NCI-H1048 (cell line): ENCODE results near the gene GOLGA6C.
"Not testable (repeated sequence)": the region's sequence is repeated elsewhere in the genome, so short reads cannot be mapped to it uniquely, and the experiment has no call there.

Source experiments
- DNase-seq: peaks from one replicate; lab custom pipeline; 2025; lab: John Stamatoyannopoulos, UW

Gene GOLGA6C

DNA sequence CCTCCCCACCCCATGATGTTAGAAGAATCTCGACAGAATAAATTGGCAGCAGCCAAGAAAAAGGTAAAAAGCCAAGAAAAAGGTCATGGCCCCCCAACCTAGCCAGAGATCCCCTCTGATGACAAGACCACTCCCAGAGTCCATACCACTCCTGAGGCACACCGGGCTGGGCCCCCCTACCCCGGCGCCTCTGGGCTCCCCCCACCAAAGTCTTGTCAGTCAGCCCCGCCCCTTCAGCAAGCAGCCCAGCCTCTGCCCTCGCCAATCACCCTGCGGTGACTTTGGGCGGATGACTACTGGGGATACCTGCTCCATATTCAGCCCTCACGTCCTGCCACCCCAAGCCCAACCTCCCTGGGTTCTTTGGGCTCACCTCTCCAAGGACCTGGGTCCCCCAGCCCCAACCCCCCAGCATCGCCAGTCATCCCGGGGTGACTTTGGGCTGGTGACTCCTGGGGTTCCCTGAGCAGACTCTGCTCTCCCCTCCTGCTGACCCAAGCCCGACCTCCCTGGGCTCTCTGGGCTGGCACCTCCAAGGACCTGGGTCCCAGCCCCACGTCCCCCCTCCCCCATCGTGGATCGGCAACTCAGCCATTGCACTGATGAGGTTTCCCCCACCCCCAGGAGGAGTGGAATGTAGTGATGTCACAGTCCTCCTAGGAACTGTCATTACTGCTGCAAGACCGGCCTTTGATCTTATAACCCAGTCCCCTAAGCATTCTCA, 648 bp downstream of the GOLGA6C start:
- not testable (repeated sequence) for DNase-seq

DNA sequence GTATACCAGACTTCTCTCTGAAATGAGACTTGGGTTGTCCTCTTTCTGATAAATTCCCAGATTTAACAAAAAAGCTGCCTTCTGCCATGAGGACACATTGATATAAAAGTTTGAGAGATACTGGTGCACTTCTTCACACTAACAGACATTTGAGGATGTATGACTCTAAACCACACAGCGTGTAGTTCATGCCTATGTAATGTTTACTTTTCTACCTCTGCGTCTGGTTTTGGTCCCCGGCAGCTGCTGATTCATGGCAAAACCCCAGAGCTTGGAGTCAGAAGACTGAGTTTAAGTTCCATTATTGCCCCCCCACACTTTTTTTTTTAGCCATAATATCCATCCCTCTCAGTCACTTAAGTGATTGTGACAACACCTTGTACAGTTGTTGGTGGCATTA, 1.7 kb downstream of the GOLGA6C start:
- DNase-seq: not testable (repeated sequence)

DNA sequence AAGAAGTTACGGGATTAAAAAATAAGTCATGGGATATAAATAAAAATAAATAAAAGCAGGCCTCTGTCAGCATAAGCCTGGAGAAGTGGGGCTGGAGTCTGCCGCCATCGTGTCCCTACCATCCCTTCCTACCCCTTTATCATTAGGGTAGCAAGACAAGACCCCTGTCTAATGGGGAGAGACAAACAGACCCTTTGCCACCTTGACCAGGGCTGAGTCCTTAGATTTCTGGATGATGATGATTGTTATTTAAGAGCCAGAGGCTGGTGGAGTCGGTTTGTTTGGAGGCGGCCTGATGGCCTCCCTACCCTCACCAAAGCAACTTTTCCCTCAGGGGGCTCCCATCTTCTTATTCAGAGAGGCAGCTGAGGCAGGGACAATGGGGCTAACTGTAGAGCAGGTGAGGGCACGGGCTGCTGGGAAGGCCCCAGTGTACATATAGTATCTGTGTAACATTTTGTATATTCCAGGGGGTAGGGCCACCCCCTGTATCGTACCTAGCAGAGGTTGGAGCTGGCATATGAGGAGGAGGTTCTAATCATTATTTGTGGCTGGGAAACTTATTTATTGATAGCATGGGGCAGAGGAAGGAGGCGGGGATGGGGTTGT, 15.7 kb downstream of the GOLGA6C start:
- DNase-seq: not testable (repeated sequence)

DNA sequence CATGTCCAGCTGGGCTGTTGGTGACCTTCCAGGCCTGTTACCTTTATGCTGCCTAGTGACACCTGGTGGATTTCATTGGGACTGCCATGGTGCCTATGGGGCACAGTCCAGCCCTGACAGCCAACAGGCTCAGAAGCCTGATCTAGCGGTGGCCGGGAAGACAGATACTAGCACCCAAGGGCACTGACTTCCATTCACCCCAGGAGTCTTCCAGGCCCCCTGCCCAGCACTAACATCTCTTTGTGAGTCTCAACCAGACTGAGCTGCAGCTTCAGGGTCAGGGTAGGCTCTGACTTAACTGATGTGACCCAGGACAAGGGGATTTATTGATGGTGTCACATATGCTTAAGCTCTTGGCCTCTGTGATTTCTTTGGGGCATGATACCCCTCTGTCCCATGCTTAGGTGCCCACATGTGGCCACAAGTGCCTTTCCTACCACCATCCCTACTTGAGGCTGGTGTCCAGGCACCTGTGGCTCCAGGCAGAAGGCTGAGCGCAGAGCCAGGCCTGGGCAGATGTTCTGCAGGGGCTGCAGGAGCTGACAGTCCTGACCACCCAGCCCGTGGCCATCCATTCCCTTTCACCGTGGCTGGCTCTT, 16.5 kb downstream of the GOLGA6C start:
- not testable (repeated sequence) for DNase-seq

DNA sequence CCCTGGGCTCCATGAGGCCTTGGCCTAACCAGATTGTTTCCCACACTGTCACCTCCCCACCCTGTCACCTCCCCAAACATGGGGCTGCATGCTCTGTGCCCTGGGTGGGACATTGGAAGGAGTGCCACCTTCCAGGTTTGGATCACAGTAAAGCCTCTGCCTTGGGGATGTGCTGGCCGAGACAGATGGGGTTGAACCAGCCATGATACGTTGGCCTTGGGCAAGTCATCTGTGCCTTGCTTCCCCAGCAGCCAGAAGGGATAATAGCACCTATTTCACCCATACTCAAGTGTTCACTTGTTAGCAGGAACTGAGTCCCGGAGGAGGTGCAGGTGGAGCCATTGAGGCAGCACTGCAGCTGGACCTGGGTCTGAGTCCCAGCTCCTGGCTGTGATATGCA, 17.5 kb downstream of the GOLGA6C start:
- not testable (repeated sequence) for DNase-seq

DNA sequence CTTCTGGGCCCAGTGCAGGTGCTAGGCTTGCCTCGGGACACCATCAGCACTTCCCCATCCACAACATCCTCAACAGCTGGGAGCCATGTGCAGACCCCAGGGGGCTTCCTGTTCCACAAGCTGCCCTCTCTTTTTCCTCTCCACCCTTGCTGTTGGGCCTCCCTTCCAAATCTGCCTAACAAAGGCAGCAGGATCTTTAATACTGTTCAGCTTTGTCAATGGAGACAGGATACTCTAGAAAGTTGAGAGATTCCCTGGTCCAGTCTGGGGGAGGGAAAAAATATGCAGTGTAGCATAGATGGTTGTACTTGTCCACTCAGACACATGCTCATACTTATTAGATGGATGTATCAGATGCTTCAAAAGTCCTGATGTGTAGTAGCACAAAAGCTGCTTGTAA, 20.4 kb downstream of the GOLGA6C start:
- DNase-seq: not testable (repeated sequence)

DNA sequence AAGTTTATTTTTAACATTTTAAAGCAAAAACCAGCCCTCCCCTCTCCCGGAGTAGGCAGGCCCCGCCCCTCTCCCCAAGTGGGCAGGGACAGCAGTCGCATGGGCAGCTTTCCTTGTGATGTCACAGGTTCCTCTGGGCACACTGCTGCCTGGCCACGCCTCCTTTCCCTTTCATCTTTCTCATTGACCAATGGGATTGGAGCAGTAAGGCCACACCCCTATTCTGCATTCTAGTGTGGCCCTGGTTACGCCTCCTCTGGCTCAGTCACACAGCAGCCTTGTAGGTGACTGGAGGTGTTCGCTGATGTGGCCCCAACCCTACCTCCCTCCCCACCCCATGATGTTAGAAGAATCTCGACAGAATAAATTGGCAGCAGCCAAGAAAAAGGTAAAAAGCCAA, 24.4 kb downstream of the GOLGA6C start, which contains the start of gene GOLGA6D:
Gene GOLGA6D, plus strand, starts transcription at position 264 of the 400 bp plus-strand sequence. Its CDS starts 41 bp downstream, at position 305.
- DNase-seq: not testable (repeated sequence)

DNA sequence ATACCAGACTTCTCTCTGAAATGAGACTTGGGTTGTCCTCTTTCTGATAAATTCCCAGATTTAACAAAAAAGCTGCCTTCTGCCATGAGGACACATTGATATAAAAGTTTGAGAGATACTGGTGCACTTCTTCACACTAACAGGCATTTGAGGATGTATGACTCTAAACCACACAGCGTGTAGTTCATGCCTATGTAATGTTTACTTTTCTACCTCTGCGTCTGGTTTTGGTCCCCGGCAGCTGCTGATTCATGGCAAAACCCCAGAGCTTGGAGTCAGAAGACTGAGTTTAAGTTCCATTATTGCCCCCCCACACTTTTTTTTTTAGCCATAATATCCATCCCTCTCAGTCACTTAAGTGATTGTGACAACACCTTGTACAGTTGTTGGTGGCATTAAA, 26.0 kb downstream of the GOLGA6C start:
- not testable (repeated sequence) for DNase-seq

DNA sequence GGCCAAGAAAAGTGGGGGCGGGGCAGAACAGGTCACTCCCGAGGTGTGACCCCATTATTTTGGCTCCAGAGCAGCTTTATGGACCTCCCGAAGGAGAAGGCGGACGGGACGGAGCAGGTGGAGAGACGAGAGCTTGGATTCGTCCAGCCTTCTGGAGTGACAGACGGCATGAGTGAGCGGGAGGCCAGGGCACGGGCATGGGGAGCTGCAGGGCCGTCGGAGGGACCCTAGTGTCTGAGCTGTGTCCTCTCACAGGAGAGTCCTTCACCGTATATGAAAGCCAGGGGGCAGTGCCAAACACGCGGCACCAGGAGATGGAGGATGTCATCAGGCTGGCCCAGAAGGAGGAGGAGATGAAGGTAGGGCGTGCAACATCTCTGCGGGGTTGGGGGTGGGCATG, 35.5 kb downstream of the GOLGA6C start:
- not testable (repeated sequence) for DNase-seq

DNA sequence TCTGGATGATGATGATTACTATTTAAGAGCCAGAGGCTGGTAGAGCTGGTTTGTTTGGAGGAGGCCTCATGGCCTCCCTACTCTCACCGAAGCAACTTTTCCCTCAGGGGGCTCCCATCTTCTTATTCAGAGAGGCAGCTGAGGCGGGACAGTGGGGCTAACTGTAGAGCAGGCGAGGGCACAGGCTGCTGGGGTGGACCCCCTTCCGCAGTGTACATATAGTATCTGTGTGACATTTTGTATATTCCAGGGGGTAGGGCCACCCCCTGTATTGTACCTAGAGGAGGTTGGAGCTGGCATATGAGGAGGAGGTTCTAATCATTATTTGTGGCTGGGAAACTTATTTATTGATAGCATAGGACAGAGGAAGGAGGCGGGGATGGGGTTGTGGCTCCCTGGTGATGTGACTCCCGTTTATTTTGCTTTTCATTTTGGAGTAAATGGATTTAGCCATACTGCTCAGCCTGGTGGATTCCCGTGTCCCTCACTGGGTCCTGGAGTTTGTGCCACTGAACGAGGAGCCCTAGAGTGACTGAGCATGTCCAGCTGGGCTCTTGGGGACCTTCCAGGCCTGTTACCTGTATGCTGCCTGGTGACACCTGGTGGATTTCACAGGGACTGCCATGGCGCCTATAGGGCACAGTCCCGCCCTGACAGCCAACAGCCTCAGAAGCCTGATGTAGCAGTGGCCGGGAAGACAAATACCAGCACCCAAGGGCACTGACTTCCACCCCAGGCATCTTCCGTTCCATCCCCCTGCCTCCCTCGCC, 40.6 kb downstream of the GOLGA6C start:
- not testable (repeated sequence) for DNase-seq

DNA sequence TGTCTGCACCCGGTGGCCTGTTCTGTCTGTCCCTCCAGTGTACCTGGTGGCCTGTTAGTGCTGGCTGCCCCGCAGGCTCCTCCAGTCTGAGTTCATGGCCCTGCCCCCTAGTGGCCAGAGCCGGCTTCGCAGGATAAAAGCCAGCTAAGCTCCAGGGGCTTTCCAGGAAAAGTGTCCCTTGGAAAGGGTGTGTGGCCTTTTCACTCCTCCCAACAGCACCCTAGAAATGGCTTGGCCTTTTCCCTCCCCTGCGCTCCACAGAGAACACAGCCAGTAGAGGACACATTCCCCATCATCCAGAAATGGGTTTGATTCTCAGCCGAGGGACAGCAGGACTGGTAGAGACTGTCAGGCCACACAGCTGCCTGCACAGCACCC, 41.2 kb downstream of the GOLGA6C start:
- DNase-seq: not testable (repeated sequence)

DNA sequence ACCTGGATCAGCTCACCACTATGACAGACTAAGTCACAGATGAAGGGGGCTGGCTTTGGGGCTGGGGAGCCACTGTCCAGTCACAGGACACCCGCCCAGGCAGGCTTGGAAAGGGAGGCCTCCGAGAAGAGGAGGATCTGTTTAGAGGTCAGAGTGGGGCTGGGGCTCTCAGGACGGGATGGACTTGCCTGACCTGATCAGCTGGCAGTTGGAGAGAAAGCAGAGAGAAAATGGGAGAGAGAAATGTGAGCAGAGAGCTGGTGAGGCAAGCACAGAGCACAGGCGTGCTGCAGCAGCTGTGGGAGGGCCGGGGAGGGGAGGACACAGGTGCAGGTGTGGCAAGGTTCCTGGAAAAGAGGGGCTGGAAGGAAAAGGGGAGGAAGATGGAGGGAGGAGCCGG, 41.9 kb downstream of the GOLGA6C start:
- not testable (repeated sequence) for DNase-seq

DNA sequence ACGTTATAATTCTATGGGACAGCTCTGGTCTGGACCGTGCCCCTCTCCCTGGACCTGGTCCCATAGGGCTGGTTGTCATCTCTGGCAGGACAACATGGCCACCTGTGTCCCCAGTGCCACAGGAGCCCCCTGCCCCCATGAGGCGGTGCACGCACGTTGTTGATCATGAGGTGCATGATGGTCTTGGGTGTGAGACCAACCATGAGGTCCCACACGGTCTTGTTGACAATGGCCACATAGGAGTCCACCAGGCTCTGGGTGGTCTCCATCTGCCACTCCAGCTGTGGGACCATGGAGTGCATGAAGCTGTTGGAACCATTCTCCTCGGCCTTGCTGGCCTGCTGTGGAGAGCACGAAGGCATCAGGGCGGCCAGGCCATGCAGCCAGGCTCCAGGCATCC, 44.2 kb downstream of the GOLGA6C start:
- DNase-seq: no peak

DNA sequence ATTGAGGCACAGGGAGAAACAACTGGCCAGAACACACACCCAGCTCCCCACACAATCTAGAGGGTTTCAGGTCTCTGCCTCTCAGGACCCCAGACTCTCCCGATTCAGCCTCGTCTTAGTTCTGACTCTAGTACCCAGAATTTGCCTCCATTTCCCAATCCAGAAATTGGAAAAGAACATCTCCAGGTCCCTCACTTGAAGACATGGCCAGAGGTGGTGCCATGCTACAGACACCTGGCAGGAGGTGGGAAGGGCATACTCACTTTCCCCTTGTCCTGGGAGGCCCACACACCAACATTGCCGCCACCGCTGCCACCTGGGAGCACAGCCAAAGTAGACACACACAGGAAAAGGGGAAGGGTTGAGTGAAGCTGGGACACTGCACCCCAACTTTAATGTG, 44.6 kb downstream of the GOLGA6C start:
- not testable (repeated sequence) for DNase-seq

DNA sequence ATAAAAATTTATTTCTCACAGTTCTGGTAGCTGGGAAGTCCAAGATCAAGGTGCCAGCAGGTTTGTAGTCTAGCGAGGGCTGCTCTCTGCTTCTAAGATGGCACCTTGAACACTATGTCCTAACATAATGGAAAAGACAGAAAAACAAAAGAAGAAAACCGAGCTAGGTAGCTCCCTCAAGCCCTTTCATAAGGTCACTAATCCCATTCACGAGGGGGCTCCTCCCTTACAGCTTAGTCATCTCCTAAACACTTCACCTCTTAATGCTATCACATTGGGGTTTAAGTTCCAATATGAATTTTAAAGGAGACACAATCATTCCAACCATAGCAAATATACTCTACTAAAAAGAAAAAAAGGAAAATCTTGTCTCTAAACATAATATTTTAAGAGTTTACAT, 48.1 kb downstream of the GOLGA6C start:
- no peak for DNase-seq

DNA sequence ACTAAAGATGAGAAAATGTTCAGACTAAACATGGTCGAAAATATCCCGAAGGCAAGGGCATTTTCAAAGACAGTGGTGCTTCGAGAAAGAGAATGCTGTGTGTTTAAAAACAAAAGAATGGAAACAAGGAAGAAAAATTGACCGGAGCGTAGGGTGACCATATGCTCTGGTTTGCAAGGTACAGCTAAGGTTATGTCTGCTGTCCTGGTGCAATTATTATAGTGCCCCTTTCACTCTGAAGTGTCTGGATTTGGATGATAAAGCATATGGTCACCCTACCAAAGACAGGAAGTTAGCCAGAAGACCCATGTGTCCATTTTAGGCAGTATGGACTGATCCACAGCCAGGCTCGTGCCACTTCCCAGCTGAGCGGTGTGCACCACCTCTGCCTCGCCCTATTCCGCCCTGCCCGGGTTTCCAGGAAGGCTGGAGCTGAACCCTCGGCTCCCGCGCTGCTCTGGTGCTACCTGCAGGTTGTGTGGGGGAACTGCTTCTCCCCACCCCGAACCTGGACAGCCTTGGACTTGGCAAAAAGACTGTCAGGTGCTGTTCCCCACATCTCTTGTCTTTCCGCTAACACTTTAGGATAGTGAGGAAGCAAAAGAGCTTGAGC, 49.8 kb downstream of the GOLGA6C start:
- no peak for DNase-seq

DNA sequence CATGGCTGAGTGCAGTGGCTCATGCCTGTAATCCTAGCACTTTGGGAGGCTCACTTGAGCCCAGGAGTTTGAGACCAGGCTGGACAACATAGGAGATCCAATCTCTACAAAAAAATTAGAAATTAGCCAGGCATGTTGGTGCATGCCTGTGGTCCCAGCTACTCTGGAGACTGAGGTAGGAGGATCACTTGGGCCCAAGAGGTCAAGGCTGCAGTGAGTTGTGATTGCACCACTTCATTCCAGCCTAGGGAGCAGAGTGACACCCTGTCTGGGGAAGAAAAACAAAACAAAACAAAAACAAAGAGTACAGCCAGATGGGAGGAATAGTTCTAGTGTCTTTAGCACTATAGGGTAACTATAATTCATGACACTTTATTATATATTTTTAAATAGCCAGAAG, 51.6 kb downstream of the GOLGA6C start:
- DNase-seq: no peak

DNA sequence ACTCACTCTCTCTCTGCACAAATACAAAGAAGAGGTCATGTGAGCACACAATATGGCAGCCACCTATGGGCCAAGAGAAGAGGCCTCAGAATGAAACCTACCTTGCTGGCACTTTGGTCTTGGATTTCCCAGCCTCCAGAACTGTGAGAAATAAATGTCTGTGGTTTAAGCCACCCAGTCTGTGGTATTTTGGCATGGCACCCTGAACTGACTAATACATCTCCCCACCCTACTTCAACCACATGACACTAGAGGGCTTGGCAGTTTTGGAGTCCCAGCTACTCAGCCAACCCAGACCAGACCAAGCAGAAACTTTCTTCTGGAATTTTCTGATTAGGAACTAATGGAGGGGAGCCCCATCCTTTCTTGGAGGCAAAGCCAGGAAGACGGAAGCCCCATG, 54.4 kb downstream of the GOLGA6C start:
- DNase-seq: not testable (repeated sequence)

DNA sequence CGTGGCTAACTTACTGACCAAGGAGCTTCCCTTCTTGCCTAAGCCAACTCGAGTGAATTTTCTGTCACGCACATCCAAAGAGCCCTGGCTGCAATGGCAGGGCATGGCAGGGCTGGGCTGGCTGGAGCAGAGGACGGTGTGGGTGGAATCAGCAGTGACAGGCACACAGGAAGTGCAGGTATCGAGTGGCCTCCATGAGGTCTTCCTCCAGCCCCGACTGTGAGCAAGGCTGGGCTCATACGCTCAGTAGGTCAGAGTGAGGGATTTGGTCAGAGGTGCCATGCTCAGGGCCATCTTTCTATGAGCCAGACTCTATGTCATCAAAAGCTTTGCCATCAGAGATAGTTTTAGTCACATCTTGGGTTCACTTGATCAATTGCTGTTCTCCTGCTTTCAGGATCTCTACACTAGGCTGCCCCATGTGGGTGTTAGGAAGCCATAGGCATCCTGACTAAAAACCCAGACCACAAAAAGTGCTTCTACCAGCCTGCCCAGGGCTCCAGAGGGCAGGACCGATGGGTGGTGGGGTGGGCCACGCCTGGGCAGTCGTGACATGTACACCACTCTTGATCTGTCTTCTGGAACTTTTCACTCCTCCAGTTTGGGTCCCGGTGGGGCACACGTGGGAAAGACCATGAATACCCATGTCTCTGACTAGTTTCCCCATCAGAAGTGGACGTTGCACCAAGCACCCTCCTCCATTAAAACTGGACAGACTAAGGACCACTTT, 55.1 kb downstream of the GOLGA6C start:
- DNase-seq: no peak

DNA sequence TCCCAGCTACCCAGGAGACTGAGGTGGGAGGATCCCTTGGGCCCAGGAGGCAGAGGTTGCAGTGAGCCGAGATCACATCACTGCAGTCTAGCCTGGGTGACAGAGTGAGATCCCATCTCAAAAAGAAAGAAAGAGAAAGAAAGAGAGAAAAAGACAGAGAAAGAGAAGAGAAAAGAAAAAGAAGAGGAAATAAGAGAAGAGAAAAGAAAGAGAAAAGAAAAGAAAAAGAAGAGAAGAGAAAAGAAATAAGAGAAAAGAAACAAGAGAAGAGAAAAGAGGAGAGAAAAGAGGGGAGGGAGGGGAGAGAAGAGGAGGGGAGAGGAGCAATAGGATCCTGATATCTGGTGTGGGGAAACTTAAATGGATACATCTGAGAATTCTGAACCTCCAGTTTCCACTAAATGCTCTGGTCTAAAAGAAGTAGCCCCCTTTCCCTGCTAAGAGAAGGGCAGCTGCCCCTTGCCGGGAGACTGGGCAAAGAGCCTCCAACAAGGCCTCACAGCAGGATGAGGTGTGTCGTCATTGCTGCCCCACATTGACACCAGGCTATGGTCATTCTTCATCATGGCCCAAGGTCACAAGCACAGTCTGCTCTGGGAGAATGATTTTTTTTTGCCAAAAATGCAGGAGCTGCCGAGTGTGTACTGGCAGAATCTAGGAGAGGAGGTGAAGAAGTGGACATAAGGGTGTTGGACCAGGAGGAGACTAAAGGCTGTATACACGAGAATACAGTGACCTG, 56.6 kb downstream of the GOLGA6C start:
- DNase-seq: no peak
